ENCODE data around the gene RHBDF2.

- TF ChIP-seq POLR2A (IDR thresholded peaks at IDR 0.05) = no peak
- TF ChIP-seq, protein P1, sequence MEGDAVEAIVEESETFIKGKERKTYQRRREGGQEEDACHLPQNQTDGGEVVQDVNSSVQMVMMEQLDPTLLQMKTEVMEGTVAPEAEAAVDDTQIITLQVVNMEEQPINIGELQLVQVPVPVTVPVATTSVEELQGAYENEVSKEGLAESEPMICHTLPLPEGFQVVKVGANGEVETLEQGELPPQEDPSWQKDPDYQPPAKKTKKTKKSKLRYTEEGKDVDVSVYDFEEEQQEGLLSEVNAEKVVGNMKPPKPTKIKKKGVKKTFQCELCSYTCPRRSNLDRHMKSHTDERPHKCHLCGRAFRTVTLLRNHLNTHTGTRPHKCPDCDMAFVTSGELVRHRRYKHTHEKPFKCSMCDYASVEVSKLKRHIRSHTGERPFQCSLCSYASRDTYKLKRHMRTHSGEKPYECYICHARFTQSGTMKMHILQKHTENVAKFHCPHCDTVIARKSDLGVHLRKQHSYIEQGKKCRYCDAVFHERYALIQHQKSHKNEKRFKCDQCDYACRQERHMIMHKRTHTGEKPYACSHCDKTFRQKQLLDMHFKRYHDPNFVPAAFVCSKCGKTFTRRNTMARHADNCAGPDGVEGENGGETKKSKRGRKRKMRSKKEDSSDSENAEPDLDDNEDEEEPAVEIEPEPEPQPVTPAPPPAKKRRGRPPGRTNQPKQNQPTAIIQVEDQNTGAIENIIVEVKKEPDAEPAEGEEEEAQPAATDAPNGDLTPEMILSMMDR (IDR thresholded peaks at IDR 0.05) = no peak
Observed at GRCh38 chr17:76484228-76484725, 16.9 kb downstream of the RHBDF2 start.
